HG02981 (cell line): ENCODE data around the gene FBXO10.
"Not testable (repeated sequence)": the region's sequence is repeated elsewhere in the genome, so short reads cannot be mapped to it uniquely, and the experiment has no call there.

ENCODE experiments used
- ATAC-seq: cut with Tn5 transposase; IDR thresholded peaks from one replicate; pipeline ENCODE4 v1.9.1; 2021; ENCODE audit warnings: mild to moderate bottlenecking, moderate library complexity; ENCODE audit not compliant: unreplicated experiment

The FBXO10 gene

DNA sequence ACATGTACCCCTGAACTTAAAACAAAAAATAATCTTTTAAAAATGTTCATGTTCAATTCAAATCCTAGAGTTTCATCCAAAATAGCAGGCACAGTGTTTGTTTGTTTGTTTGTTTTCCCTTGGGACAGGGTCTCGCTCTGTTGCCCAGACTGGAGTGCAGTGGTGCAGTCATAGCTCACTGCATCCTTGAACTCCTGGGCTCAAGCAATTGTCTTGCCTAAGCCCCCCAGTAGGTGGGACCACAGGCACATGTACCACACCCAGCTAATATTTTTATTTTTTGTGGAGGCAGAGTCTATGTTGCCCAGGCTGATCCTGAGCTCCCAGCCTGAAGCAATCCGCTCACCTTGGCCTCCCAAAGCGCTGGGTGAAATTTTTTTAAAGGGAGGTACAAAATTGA is 95.4 kb downstream of the FBXO10 start:
- ATAC-seq = no peak

DNA sequence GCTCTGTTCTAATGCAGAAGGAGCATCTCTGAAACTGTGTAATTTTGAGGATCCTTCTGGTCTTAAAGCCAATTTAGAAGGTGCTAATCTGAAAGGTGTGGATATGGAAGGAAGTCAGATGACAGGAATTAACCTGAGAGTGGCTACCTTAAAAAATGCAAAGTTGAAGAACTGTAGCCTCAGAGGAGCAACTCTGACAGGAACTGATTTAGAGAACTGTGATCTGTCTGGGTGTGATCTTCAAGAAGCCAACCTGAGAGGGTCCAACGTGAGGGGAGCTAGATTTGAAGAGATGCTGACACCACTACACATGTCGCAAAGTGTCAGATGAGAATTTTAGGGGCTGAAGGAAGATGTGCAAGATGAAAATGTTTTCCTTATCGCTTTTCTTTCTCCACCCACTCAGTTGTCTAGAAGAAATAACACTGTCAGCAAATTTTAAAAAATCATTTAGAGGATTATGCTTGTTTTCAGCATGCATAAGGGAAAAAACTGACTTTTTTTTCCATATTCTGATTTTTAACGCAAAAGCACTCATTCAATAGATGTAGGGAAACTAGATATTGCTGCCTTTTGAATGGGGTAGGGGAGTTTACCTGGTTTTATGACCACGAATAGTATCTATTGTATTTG is 98.1 kb downstream of the FBXO10 start:
- not testable (repeated sequence) for ATAC-seq

DNA sequence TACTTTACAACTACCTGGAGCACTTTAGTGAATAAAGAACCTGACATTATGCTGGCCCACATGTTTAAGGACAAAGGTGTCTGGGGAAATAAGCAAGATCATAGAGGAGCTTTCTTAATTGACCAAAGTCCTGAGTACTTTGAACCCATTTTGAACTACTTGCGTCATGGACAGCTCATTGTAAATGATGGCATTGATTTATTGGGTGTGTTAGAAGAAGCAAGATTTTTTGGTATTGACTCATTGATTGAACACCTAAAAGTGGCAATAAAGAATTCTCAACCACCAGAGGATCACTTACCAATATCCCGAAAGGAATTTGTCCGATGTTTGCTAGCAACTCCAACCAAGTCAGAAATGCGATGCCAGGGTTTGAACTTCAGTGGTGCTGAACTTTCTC is 98.7 kb downstream of the FBXO10 start:
- not testable (repeated sequence) for ATAC-seq

DNA sequence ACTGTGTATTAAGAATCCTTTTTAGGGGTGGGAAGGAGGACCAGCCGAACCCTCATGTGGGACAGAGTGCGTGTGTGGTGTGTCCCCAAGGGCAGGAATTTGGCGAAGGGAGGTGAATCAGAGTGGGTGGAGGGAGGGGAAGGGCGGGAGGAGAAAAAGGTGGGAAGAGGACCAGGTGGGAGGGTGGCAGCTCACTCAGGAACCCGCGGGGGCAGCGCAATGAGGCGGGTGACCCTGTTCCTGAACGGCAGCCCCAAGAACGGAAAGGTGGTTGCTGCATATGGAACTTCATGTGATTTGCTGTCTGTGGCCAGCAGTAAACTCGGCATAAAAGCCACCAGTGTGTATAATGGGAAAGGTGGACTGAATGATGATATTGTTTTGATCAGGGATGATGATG is 99.2 kb downstream of the FBXO10 start:
- ATAC-seq = no peak

DNA sequence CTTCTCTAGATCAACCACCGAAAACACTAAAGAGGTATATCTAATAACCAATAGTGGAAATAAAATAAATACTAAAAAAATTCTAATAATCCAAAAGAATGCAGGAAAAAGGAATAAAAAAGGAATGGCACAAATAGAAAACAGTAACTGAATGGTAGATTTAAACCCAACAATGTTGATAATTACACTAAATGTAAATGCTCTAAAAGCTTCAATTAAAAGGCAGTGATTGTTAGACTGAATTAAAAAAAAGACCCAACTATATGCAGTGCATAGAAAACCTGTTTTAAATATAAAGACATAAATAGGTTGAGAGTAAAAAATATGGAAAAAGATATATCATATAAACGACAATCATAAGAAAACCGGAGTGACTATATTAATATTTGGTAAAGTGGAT is 101.7 kb downstream of the FBXO10 start:
- ATAC-seq = no peak

DNA sequence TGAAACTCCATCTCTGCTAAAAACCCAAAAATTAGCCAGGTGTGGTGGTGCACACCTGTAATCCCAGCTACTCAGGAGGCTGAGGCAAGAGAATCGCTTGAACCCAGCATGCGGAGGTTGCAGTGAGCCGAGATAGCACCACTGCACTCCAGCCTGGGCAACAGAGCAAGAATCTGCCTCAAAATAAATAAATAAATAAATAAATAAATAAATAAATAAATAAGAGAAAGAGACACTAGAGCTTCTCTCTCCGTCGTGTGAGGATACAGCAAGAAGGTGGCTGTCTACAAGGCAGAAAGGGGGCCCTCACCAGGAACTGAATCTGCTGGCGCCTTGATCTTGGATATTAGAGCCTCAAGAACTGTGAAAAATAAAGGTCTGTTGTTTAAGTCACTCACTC is 102.2 kb downstream of the FBXO10 start:
- not testable (repeated sequence) for ATAC-seq

DNA sequence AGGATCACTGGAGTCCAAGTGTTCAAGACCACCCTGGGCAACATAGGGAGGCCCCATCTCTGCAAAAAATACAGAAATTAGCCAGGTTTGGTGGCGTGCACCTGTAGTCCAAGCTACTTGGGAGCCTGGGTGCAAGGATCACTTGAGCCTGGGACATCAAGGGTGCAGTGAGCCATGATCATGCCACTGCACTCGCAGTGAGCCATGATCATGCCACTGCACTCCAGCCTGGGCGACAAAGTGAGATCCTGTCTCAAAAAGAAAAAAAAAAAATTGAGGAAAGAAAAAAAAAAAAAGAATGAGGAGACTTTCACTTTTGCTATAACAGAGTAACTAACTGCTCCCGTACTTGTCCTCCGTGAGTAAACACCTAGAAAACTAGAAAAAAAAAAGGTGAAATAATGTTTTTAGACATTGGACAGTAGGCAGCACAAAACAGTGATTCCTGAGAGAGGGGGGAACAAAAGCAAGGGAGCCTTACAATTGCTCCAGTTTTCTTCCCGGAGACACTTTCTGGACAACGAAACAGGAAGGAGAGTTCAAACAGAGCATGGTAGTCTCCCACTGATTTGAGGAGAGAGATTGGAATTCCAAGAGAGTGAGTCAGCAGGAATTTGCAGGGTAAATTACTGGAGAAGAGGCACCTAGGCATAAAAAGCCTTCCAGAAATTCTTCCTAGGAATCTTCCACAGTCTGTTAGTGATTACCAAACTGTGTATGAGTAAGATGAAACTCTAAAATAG is 104.1 kb downstream of the FBXO10 start:
- ATAC-seq = no peak

DNA sequence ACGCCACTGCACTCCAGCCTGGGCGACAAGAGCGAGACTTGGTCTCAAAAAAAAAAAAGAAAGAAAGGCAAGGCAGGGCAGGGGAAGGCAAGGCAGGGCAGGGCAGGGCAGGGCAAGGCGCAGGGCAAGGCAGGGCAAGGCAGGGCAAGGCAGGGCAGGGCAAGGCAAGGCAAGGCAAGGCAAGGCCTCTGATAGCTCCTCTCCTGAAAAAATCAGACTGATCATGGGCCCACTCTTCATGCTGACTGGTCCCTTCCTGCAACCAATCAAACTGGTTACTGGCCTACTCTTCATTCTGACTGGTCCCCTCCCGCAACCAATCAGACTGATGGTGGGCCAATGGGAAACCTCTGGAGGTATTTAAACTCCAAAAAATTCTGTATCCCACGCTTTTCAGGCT is 107.6 kb downstream of the FBXO10 start:
- ATAC-seq = no peak

DNA sequence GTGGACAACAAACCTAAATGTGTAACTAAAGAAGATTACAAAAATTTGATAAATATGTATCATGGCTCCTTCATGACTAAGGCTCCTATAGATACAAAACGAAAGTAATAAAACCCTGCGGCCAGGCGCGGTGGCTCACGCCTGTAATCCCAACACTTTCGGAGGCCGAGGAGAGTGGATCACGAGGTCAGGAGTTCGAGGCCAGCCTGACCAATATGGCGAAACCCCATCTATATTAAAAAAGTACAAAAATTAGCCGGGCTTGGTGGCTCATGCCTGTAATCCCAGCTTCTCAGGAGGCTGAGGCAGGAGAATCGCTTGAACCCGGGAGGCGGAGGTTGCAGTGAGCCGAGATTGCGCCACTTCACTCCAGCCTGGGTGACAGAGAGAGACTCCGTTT is 108.7 kb downstream of the FBXO10 start:
- not testable (repeated sequence) for ATAC-seq

DNA sequence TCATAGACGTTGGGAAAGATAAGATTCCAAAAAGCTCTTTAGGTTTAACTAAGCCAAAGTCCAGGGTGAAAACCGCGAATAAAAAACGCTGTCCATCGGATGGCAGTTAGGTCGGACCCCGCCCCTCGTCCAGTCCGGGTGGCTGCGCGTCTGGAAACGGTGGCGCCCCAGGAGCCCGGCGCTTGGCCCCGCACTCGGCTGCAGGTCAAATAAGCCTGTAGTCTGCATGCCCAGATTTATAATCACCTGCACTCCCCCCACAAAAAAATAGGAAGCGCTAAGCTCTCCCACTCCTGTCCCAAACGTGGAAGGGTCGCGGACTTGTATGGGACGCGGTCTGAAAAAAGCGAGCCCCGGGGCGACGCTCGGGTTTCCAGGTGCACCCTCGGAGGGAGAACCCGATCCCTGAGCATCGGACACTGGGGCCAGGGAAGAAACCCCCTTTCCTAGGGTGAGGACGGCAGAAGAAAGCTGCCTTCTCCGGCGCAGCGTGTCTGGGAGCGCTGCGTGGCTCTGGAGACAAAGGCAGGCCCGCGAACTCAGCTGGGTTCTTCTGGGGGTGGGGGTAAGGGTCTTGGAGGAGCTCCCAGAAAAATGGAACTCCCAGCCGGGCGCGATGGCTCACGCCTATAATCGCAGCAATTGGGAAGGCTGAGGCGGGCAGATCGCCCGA is 110.0 kb downstream of the FBXO10 start:
- ATAC-seq = peak; percentile 4

DNA sequence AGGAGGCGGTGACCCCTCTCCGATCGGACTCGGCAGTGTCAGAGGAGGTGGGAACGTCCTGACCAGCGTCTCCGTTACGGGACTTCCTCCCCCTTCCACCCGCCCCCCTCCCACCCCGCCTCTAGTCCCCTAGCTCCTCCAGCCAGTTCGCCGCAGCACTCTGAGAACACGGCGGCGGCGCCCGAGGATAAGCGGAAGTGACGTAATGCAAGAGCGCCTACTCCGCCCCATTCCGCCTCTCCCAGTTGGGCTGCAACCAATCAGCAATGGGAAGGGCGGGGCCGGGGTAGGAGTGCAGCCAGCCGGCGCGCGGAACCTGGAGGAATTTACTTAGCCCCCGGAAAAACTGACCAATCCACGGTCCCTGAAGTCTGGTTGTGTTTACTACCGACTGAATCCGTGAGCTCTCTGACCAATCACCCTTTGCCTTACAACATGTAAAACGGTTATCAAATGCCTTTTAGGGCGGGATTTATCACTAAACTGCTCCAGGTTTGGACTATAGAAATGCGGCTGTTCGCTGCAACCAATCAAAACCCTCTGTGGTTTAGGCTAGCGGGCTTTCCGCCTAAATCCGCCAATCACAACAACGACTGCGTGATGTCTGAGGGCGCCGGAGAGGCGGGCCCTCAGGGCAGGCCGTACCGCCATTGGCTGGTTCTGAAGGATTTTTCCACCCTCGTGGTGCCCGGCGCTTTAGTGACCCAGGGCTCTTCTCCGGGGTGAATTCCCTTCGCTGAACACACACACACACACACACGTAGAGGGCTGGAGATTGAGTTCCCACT is 110.7 kb downstream of the FBXO10 start, which contains the start of gene ZBTB5:
Gene ZBTB5, minus strand, starts transcription at position 202 of the 788 bp plus-strand sequence. CDS start 22,899 bp downstream, outside the sequence.
- ATAC-seq = peak; percentile 73

DNA sequence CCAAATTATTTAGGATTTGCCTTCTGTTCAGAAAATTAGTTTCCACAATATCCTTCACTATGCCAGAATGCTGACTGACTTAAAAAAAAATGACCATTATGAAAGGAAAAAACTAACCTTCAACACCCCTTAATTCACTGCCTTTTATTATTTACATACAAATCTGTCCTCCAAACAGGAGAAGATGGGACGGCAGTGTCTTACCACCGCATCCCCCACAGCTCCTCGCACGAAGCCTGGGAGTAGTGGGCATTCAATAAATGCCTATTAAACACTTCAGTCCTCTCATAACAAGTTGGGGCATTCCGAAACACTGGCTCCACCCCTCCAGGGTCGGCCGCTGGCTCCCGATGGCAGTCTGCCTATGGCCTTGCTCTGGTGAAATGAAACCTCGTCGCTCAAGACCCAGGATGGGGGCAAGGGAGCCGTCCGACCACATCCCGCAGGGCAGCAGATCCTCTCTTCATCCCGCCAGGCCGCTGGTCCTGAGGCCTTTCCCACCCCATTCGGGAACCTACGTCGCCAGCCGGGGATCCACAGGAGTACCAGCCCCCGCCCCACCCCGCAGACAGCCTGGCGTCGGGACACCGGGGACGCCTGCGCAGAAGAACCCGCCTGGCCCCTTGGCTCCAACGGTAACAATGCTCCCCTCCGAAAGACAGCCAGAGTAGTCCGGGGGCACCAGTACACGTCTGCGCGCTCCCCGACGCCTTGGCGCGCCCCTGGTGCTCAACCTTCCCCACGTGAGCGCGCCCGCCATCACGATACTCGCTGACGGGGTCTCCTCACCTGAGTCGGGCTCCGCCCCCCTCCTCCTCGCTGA is 111.5 kb downstream of the FBXO10 start:
- peak; percentile 11 for ATAC-seq

DNA sequence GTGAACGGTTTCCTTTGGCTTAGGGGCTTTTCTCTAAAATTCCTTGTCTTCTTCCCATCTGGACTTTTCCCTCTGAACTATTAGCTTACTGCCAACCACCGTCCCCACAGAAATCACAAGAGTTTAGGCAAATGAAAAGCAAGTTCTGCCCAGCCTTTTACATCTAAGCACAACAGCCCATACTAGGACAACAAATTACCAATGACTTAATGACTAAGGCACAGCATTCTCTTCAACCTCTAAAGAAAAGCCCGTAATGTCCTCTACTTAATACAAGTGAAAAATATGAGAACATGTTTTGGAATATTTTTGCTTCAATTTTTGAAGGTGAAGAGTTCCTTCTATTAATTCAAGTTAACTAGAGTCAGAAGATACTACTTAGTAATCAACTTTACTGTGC is 112.2 kb downstream of the FBXO10 start:
- ATAC-seq = no peak
